Thoracic aorta (tissue), 2 donors: ENCODE results near the gene KPNB1. TPM values are rescaled to one million over a fixed set of nuclear protein-coding genes. Genes with fewer than 3 reads are reported as not detected.

Experiments
- ATAC-seq: fragments of 150-250 bp; one replicate; pipeline ENCODE4 v1.8.0; 2017; ENCODE audit warnings: low read depth; ENCODE audit not compliant: insufficient number of reproducible peaks, low FRiP score
- DNase-seq: peaks from one replicate; pipeline ENCODE4 v3.0.0-alpha.2; 2020; ENCODE audit warnings: low spot score
- H3K27ac ChIP-seq, 2 donors: fragments of 200-600 bp; sonication (generic); 1 replicate in 1 of 2; 2 replicates in 1 of 2; pipeline ENCODE4 v1.5.1; 2016; ENCODE audit warnings: mild to moderate bottlenecking in 2 of 2, moderate library complexity in 2 of 2
- H3K27me3 ChIP-seq: fragments of 200-600 bp; sonication (generic); replicated peaks from 2 replicates; pipeline ENCODE4 v1.6.0; 2016; ENCODE audit warnings: mild to moderate bottlenecking; ENCODE audit not compliant: insufficient read depth
- H3K36me3 ChIP-seq: fragments of 200-600 bp; sonication (generic); one replicate; pipeline ENCODE4 v1.5.1; 2016
- H3K4me1 ChIP-seq, 2 donors: fragments of 200-600 bp; sonication (generic); 1 replicate in 1 of 2; 2 replicates in 1 of 2; pipeline versions ENCODE4 v1.5.1 to v1.6.0; 2016; ENCODE audit warnings: low read depth in 2 of 2, mild to moderate bottlenecking in 1 of 2; ENCODE audit not compliant: control insufficient read depth in 1 of 2
- H3K4me3 ChIP-seq: fragments of 200-600 bp; sonication (generic); 2 replicates; pipeline ENCODE4 v1.5.1; 2016; ENCODE audit warnings: mild to moderate bottlenecking
- H3K9me3 ChIP-seq: fragments of 200-600 bp; sonication (generic); 2 replicates; pipeline ENCODE4 v1.5.1; 2016
- total RNA-seq, 2 donors: library from RNA; depleted of rRNA; stranded (reverse); fragments of >200 nt; gene quantifications; one replicate each; pipeline versions ENCODE4 v1.1.0 to v1.2.3, GENCODE V29; 2016
- TF ChIP-seq, protein P1 (sequence below): fragments of 200-600 bp; sonication (generic); IDR thresholded peaks from one replicate; pipeline ENCODE4 v1.5.1; 2019; ENCODE audit warnings: antibody characterized with exemption

Gene KPNB1
- total RNA-seq, 2 donors from 2014 or later, result 199 to 223 TPM

- Histone ChIP-seq H3K4me3 (peak overlapping the region; percentile 43), H3K36me3 (no peaks in the 10 kb centered on the region), H3K27ac (peak overlapping the region in 1 of 2 donors; percentile 5), H3K4me1 (peaks cover 0 to 11% of the 10 kb centered on the region in 2 donors), H3K9me3 (no peaks in the 10 kb centered on the region), H3K27me3 (peaks cover 8% of the 10 kb centered on the region)
- TF ChIP-seq, protein P1, sequence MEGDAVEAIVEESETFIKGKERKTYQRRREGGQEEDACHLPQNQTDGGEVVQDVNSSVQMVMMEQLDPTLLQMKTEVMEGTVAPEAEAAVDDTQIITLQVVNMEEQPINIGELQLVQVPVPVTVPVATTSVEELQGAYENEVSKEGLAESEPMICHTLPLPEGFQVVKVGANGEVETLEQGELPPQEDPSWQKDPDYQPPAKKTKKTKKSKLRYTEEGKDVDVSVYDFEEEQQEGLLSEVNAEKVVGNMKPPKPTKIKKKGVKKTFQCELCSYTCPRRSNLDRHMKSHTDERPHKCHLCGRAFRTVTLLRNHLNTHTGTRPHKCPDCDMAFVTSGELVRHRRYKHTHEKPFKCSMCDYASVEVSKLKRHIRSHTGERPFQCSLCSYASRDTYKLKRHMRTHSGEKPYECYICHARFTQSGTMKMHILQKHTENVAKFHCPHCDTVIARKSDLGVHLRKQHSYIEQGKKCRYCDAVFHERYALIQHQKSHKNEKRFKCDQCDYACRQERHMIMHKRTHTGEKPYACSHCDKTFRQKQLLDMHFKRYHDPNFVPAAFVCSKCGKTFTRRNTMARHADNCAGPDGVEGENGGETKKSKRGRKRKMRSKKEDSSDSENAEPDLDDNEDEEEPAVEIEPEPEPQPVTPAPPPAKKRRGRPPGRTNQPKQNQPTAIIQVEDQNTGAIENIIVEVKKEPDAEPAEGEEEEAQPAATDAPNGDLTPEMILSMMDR, result no peak
- ATAC-seq, result no peak
- DNase-seq, result no peak
Observed at GRCh38 chr17:47720754-47721533, 71.2 kb downstream of the KPNB1 start.

GRCh38 chr17:47721725-47722124 is 72.0 kb downstream of the KPNB1 start:
- TF ChIP-seq, protein P1, result no peak
- H3K27me3 ChIP-seq, result peaks cover 8% of the 10 kb centered on the region
- H3K4me3 ChIP-seq, result no peak overlapping the region
- peak overlapping the region in 1 of 2 donors; percentile 5 for H3K27ac ChIP-seq
- peaks cover 0 to 11% of the 10 kb centered on the region in 2 donors for H3K4me1 ChIP-seq
- H3K36me3 ChIP-seq, result no peaks in the 10 kb centered on the region
- DNase-seq, result no peak
- H3K9me3 ChIP-seq, result no peaks in the 10 kb centered on the region
- ATAC-seq, result no peak

GRCh38 chr17:47724705-47725104 is 75.0 kb downstream of the KPNB1 start:
- no peaks in the 10 kb centered on the region for H3K9me3 ChIP-seq
- no peak overlapping the region for H3K27ac ChIP-seq
- H3K27me3 ChIP-seq, result peaks cover 8% of the 10 kb centered on the region
- H3K4me3 ChIP-seq, result no peak overlapping the region
- DNase-seq (no peak), ATAC-seq (no peak)
- TF ChIP-seq, protein P1, result no peak
- H3K36me3 ChIP-seq, result no peaks in the 10 kb centered on the region
- H3K4me1 ChIP-seq, result peaks cover 0 to 11% of the 10 kb centered on the region in 2 donors

GRCh38 chr17:47725446-47726111 is 75.9 kb downstream of the KPNB1 start:
- DNase-seq, result no peak
- no peak overlapping the region for H3K27ac ChIP-seq
- peaks cover 0 to 8% of the 10 kb centered on the region in 2 donors for H3K4me1 ChIP-seq
- ATAC-seq, result no peak
- H3K9me3 ChIP-seq, result no peaks in the 10 kb centered on the region
- no peaks in the 10 kb centered on the region for H3K36me3 ChIP-seq
- peaks cover 3% of the 10 kb centered on the region for H3K27me3 ChIP-seq
- no peak overlapping the region for H3K4me3 ChIP-seq
- TF ChIP-seq, protein P1, result no peak
